T-helper 1 cell (primary cell): Measurements from ENCODE around the gene SLC41A3.
"Not testable (repeated sequence)": the region's sequence is repeated elsewhere in the genome, so short reads cannot be mapped to it uniquely, and the experiment has no call there.

Experiments
- DNase-seq, 5 donors: peaks; one replicate each; pipeline ENCODE4 v3.0.0-alpha.2; 2012 to 2020

SLC41A3 gene

GRCh38 chr3:125990253-125990970 is 93.5 kb downstream of the SLC41A3 start:
- peak; percentile 48 to 81 (median 64) for DNase-seq

DNA sequence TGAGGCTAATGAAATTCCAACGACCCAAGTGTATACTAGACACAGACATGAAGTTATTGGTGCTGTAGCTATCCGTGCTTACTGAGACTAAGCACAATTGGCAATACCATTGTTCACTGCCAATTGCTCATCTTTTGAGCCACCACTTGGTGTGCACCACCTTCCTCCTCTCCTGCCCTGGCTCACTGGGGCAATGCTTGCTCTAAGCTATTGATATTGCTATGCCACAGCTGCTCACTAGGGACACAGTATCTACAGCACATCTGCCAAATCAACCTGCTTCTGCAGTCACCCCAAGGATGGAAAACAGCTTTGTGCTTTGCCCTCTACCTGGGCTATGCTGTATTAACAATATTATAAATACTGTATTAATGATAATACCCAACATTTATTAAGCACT is 99.0 kb downstream of the SLC41A3 start:
- not testable (repeated sequence) for DNase-seq

DNA sequence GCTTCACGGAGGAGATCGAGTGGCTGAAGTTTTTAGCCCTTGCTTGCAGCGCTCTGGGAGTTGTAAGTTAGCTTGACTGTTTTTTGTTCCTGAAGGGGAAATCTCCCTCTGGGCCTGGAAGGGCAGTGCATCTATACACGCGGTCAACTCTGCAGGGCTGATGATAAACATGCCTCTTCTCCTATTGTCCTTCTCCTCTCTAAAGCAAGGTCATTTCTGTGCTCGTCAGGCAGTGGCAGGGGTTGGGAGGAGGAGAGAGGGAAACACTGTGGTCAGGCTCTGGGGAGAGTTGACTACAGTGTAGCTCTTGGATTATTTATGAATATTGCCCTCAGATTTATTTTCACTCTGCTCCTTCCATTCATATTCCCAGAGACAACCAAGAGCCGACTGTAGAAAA is 106.8 kb downstream of the SLC41A3 start:
- DNase-seq = not testable (repeated sequence)

GRCh38 chr3:125976003-125976390 is 107.9 kb downstream of the SLC41A3 start:
- DNase-seq = not testable (repeated sequence)

DNA sequence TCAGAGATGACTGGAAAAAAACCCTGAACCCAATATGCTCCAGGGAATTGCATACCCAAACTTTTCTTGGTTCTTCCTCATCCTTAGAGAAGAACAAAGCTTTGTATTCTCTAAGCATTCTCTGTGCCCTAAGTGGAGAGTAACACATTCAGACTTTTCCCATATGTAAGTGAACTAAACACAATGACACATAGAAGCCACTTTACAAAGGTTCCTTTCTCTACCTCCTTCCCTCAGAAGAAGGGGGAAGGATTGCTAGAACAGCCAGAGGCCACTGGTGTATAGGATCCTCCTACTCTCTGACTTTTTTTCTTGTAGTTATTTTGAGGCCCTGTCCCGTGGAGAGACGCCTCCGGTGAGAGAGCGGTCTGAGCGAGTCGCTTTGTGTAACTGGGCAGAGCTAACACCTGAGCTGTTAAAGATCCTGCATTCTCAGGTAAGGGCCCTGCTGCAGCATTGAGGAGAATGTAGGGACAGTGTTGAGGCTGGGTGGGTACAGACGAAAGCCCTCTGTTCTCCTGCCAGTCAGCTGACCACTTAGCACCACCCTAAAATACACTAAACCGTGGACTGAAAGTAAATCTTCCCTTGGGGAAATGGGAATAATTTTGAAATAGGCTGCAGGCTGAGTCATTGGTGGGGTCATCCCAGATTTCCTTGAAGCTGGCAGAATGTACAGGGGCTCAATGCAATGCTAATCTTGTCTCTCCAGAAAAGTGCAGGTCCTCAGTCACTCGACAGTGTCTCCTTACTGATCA is 108.5 kb downstream of the SLC41A3 start:
- not testable (repeated sequence) for DNase-seq

- peak in 3 of 5 donors; percentile 7 to 27 (median 10) for DNase-seq
Observed at GRCh38 chr3:125971997-125972944, 111.7 kb downstream of the SLC41A3 start.

- not testable (repeated sequence) for DNase-seq
Observed at GRCh38 chr3:125968701-125969592, 115.0 kb downstream of the SLC41A3 start, which contains the start of gene ROPN1B. Gene ROPN1B, plus strand, starts transcription at chr3:125969178. Its CDS starts 2,877 bp downstream, at chr3:125972055.

GRCh38 chr3:125968121-125968520 is 115.8 kb downstream of the SLC41A3 start:
- DNase-seq = not testable (repeated sequence)

DNA sequence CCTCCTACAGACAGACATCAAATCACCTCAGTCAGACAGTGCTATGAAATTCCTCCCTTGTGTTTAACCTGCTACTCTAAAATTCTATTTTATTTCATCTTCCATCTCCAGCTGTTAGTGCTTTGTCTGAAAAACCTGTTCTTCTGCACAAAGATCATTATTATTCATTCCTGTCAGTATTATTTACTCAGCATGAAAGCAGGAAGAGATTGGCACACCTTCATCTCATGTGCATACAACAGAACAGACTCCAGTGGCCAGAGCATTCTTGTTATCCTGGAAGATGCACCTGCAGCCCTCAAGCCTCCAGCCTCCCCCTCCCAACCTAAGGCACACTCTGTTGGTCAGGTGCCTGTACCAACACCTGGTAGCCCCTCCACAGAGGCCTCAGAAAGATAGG is 116.8 kb downstream of the SLC41A3 start:
- DNase-seq = no peak

DNA sequence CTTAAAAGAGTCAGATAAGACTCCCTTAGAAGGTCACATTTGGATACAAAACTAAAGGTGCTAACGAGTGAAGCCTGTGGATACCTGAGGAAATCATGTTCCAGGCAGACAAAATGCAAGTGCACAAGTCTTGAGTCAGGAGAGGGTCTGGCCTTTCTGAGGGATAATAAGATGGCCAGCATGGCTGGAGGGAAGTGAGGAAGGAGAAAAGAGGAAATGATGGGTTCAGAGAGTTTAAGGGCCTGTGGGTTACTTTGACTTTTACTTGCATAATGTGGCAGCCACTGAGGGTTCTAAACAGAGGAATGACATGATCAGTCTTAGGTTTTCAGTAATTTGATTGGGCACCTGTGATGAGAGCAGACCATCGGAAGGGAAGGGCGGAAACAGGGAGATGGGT is 118.4 kb downstream of the SLC41A3 start:
- DNase-seq = no peak

DNA sequence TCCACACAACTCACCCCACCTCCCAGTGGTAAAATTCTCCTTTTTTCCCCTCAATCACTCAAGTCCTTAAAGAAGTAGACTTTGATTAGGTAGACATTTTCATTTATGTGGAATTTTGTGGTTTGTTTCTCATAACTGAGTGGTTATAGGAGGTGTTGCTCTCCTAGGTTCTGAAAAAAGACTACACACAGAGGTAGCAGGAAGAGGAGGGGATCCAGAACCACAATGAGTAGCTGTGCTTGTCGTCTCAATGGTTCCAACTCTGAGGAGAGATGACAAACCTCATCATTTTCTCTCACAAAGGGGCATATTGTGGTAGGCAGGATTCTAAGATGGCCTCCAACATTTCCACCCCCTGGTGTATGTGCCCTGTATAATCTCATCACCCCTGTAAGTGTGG is 120.1 kb downstream of the SLC41A3 start:
- DNase-seq = not testable (repeated sequence)

DNA sequence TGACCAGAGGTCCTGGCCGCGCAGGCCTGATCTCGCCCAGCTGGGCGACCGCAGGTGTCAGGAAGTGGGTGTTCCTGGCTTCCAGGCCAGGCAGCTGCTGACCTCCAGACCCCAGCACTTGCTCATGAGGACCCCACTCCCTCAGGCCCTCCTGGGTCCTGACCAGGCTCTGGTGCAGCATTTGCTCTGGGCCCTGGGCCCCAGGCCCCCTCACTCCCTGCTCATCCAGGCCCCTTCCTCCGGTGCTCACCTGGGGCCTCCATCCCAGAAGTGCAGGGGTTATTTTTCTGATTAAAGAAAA is 122.7 kb downstream of the SLC41A3 start:
- no peak for DNase-seq

- DNase-seq = no peak
Observed at GRCh38 chr3:125960456-125961288, 123.3 kb downstream of the SLC41A3 start.

DNA sequence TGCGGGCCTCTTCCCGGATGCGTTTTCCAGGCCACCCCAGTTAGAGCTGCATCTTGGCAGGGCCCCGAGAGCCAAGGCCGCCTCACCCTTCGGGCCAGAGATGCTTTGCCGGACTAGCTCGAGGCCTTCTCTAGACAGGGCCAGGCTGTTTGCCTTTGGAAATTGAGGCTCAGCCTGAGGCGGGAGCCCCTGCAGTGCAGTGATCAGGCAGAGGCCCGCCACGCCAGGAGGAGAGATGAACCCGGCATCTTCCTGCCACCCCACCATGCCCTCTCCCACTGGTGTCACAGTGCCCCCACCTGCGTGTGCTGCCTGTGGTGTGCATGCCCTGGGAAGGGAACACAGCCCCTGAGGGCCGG is 123.9 kb downstream of the SLC41A3 start:
- DNase-seq = no peak

GRCh38 chr3:125959317-125960065 is 124.4 kb downstream of the SLC41A3 start:
- DNase-seq = peak in 1 of 5 donors; percentile 14

GRCh38 chr3:125958511-125959316 is 125.2 kb downstream of the SLC41A3 start:
- peak in 1 of 5 donors; percentile 7 for DNase-seq

DNA sequence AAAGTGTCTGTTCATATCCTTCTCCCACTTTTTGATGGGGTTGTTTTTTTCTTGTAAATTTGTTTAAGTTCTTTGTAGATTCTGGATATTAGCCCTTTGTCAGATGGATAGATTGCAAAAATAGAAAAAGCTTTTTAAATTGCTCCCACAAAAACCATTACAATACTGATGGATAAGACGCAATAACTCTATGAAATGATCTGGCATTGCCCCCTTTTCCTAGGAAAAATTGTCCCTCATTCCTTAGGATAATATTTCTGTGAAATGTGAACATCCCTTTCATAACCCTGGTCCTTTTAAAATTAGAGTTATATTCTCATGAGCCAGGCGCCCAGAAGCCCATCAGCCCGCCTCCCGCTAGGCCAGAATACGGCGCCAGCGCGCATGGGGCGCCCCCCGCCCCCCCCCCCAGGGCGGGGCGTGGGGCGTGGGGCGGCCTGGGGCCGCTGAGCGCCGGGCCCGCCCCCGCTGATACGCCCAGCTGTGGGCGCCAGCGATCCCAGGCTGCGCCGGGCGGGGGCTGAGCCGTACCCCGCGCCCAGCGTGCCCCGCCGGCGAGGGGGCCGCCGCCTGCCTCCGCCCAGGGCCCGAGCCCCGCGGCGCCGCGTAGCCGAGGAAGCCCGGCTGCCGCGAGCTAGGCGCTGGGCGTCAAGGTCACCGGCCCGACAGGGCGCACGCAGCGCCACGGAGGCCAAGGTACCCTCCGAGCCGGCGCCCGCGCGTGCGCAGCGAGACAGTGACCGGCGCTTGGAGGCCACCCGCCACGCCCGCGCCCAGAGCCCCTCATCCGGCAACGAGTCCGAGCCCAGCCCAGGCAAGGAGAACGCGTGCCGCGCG is 126.0 kb downstream of the SLC41A3 start:
- no peak for DNase-seq

DNA sequence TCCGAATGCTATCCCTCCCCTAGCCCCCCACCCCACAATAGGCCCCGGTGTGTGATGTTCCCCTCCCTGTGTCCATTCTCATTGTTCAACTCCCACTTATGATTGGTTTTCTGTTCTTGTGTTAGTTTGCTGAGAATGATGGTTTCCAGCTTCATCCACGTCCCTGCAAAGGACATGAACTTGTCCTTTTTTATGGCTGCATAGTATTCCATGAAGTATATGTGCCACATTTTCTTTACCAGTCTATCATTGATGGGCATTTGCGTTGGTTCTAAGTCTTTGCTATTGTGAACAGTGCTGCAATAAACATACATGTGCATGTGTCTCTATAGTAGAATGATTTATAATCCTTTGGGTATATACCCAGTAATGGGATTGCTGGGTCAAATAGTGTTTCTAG is 126.9 kb downstream of the SLC41A3 start:
- not testable (repeated sequence) for DNase-seq
